Eye (tissue), 1 donor: ENCODE measurements around the gene LRRC26.

Experiments used
- DNase-seq: peaks from one replicate; pipeline ENCODE4 v3.0.0-alpha.2; 2015

LRRC26 gene

GRCh38 chr9:137181680-137182079 is 11.8 kb upstream of the LRRC26 start:
- DNase-seq, result no peak

GRCh38 chr9:137180491-137180890 is 10.6 kb upstream of the LRRC26 start:
- no peak for DNase-seq

- no peak for DNase-seq
Measured at GRCh38 chr9:137179761-137180160, 9.9 kb upstream of the LRRC26 start.

GRCh38 chr9:137178939-137179630 is 9.2 kb upstream of the LRRC26 start:
- DNase-seq, result no peak

GRCh38 chr9:137178201-137178938 is 8.5 kb upstream of the LRRC26 start:
- DNase-seq, result no peak

GRCh38 chr9:137176302-137177182 is 6.7 kb upstream of the LRRC26 start:
- DNase-seq, result no peak

- DNase-seq, result no peak
Measured at GRCh38 chr9:137175345-137175961, 5.6 kb upstream of the LRRC26 start.

GRCh38 chr9:137174722-137175293 is 5.0 kb upstream of the LRRC26 start:
- DNase-seq, result no peak

- no peak for DNase-seq
Measured at GRCh38 chr9:137173796-137174664, 4.2 kb upstream of the LRRC26 start.

GRCh38 chr9:137172901-137173795 is 3.3 kb upstream of the LRRC26 start:
- DNase-seq, result no peak

GRCh38 chr9:137171149-137171900 is 1.5 kb upstream of the LRRC26 start:
- DNase-seq, result no peak

GRCh38 chr9:137170486-137171148 is 766 bp upstream of the LRRC26 start:
- no peak for DNase-seq

GRCh38 chr9:137168904-137169856 is 671 bp downstream of the LRRC26 start:
- peak; percentile 85 for DNase-seq

GRCh38 chr9:137168573-137168903 is 1.3 kb downstream of the LRRC26 start:
- peak; percentile 47 for DNase-seq

- peak; percentile 61 for DNase-seq
Measured at GRCh38 chr9:137167747-137168572, 1.9 kb downstream of the LRRC26 start.

- DNase-seq, result no peak
Measured at GRCh38 chr9:137167277-137167746, 2.5 kb downstream of the LRRC26 start.
